OCI-LY3 (cell line): Measurements from ENCODE around the gene SLC10A4.

Experiments
- EZH2phosphoT487 ChIP-seq: fragments of 200-600 bp; shearing (Covaris generic); IDR thresholded peaks from 2 replicates; pipeline ENCODE4 v1.6.1; 2018; ENCODE audit warnings: antibody characterized with exemption, mixed run types, low read depth
- TF ChIP-seq, protein P1 (sequence below): fragments of 200-600, 300-600 bp; sonication (generic); IDR thresholded peaks from 2 replicates; pipeline ENCODE4 v1.5.1; 2014; ENCODE audit warnings: antibody characterized with exemption, low read length, low read depth

DNA sequence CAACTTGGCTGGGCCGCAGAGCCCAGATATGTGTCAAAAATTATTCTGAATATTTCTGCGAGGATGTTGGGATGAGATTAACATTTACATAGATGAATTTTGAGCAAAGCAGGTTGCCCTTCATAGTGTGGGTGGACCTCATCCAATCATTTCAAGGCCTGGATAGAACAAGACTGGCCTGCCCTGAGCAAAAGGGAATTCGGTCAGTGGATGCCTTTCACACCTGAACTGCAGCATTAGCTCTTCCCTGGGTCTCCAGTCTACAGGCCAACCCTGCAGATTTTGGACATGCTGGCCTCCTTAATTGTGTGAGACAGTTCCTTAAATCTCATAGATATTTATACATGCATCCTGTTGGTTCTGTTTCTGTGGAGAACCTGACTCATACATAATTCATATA lies 32.4 kb upstream of the SLC10A4 start:
- TF ChIP-seq, protein P1, sequence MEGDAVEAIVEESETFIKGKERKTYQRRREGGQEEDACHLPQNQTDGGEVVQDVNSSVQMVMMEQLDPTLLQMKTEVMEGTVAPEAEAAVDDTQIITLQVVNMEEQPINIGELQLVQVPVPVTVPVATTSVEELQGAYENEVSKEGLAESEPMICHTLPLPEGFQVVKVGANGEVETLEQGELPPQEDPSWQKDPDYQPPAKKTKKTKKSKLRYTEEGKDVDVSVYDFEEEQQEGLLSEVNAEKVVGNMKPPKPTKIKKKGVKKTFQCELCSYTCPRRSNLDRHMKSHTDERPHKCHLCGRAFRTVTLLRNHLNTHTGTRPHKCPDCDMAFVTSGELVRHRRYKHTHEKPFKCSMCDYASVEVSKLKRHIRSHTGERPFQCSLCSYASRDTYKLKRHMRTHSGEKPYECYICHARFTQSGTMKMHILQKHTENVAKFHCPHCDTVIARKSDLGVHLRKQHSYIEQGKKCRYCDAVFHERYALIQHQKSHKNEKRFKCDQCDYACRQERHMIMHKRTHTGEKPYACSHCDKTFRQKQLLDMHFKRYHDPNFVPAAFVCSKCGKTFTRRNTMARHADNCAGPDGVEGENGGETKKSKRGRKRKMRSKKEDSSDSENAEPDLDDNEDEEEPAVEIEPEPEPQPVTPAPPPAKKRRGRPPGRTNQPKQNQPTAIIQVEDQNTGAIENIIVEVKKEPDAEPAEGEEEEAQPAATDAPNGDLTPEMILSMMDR = no peak
- TF ChIP-seq EZH2phosphoT487 = no peak
